Adrenal gland (tissue), 5 donors: ENCODE measurements around the gene RGS6.

ENCODE experiments used
- CTCF ChIP-seq, 6 experiments: fragments of 450-650 bp in 4 of 6; fragments of 200-600 bp in 2 of 6; sonication (generic) in 1 of 6; IDR thresholded peaks; 1 replicate in 5 of 6; 2 replicates in 1 of 6; pipeline versions ENCODE4 v1.5.1 to v1.8.0; 2016 to 2021; ENCODE audit warnings: antibody characterized with exemption in 6 of 6, mild to moderate bottlenecking in 2 of 6, moderate library complexity in 1 of 6
- POLR2A ChIP-seq, 2 donors: fragments of 450-650 bp; IDR thresholded peaks; one replicate each; pipeline ENCODE4 v1.6.1; 2017; ENCODE audit warnings: antibody characterized with exemption in 2 of 2, mild to moderate bottlenecking in 2 of 2, moderate library complexity in 1 of 2
- donor health status: DM: no; HTN: no; CAD: no.

GRCh38 chr14:72476657-72477499 is 544.6 kb downstream of the RGS6 start:
- TF ChIP-seq CTCF (IDR thresholded peaks at IDR 0.05), result no peak
- TF ChIP-seq POLR2A (IDR thresholded peaks at IDR 0.05), result no peak
